GM19099 (cell line): Measurements from ENCODE around the gene DMBX1.

Experiments used
- POLR2A ChIP-seq: IDR thresholded peaks from 3 replicates; pipeline ENCODE4 v1.6.1; 2011; ENCODE audit warnings: low read depth; ENCODE audit not compliant: insufficient read length; ENCODE audit errors: extremely low read depth

Gene DMBX1

DNA sequence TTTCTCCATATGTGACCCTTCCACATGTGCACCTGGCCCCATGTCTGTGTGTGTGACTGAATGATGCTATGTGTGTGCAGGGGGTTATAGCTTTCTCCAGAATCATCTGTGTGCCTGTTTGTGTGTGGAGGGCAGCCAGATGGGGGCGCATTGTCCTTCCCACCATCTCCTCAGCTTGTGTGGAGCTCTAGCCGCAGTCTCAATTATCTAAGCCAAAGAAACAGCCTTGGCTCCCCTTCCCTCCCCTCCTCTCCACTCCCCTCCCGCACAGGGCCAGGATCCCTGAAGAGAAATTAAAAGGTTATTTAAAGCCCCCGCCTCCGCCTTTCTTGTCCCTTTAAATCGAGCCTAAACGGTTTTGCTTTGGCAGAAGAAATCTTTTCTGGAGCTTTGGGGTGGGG, 1.8 kb upstream of the DMBX1 start:
- TF ChIP-seq POLR2A: no peak

GRCh38 chr1:46488343-46489168, 1.1 kb upstream of the DMBX1 start:
- no peak for TF ChIP-seq POLR2A

GRCh38 chr1:46489169-46489637, 433 bp upstream of the DMBX1 start:
- TF ChIP-seq POLR2A: no peak

- no peak for TF ChIP-seq POLR2A
These were observed 695 bp downstream of the DMBX1 start for GRCh38 chr1:46490406-46490655.

DNA sequence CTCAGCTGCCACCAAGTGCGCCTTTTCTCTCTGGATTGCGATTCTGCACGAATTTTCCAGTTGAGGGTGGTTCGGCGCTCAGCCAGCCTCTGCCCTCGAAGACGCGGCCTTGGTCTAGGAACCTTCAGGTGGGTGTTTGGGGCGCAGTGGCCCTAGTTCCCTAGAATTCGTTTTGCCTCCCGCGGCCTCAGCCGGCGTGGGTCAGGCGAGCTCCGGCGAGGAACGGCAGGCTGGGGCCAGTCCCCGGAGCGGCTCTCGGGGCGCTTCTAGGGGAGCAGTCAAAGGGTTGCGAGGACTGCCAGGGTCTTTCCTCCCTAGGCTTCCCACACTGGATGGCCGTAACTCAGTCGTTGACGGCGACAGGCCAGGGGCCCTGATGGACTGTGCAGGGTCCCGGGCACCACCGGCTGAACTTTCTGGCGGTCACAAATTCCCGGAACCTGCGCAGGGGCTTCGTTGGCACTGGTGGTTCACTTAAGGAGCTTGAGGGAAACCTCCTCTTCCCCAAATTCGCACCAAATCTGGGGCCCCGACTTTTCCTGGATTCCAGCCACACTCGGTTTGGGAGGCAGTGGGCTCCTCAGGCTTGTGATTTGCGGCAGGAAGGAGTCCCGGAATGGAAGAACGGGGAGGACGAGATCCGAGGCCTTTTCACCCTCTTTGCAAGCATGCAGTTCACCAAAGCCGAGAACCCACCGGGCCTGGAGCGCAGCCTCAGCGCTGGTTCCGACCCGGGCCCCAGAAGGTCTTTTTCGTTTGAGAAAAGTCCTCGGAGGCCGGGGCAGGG, 1.2 kb downstream of the DMBX1 start:
- no peak for TF ChIP-seq POLR2A

DNA sequence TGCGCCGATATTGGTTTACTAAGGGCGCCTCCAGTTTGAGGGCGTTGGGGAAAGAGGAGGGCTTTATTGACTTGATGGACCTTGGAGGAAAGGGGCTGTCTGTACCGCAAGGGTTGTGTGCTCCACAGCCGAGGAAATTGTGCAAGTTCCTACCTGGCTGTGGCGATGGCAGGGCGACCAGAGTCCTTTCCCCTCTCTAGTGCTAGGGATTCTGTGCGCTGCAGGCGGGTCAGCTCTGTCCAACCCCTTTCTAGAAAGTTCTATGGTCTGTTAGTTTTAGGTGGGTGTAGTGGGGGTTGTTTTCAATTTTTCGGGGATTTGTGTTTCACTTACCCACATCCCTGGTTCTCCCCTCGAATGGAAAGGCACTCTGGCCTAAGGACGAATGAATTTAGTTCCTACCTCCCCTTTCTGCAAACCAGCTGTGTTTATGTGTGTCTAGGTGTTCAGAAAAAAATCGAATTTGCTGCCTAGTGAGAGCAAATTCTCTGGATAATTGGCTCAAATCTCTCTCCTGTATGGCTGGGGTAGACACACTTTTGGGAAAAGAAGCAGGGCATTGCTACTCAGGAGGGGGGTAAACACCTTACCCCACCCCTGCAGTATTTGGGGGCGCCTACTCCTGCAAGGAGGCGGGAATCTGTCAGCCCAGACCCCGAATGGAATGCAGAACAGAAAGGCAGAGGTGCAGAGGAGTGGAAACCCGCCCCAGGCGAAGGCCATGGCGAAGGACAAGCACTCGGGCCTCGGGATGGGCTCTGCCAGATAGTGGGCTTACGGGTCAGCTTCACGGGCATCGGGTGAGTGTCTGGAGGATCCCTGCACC, 2.0 kb downstream of the DMBX1 start:
- TF ChIP-seq POLR2A: no peak

DNA sequence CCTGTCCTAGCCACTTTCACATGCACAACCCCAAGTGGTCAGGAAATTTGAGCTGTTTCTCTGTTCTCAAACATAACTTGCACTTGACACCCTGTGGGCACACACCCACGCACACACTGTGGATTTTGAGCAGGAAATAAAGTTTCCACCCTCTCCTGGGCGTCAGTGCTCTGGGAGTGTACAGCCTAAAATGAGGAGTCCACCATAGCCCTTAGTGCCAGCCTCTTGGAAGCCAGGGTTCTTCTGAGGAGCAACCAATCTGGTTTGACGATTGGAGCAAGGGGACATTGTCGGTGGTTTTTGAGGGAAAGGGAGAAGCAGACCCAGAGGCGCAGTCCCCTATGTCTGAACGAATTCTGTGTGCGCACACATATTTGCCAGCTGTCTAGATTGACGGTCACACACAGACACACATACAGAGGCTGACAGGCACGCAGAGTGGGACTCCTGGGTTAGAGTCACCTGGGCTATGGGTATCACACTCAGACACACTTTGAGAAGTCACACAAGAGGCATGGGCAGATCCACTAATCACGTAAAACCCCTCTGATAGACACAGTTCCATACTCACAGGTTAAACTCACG, 2.7 kb downstream of the DMBX1 start:
- TF ChIP-seq POLR2A: no peak

GRCh38 chr1:46492871-46493270, 3.2 kb downstream of the DMBX1 start:
- TF ChIP-seq POLR2A: no peak

GRCh38 chr1:46493316-46494032, 3.8 kb downstream of the DMBX1 start:
- no peak for TF ChIP-seq POLR2A

- TF ChIP-seq POLR2A: no peak
These were observed 5.3 kb downstream of the DMBX1 start for GRCh38 chr1:46494910-46495309.

GRCh38 chr1:46495778-46496177, 6.1 kb downstream of the DMBX1 start:
- no peak for TF ChIP-seq POLR2A

DNA sequence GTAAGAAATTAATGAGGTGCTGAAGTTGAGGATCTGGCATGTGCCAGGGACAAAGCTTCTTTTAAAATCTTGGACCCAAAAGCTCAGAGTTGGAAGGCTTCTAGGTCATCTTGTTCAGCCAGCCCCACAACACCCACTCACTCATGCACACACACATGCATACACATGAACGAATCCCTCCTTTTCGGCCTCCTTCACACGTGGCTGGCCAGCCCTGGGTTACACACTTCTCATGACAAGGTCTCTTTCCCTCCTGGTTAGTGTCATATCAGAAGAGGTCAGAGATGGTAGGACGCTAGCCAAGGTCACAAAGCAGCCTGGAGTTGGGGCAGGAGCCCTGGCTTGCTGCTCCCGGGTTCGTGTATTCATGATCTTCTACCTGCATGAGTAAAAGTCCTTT, 6.9 kb downstream of the DMBX1 start:
- no peak for TF ChIP-seq POLR2A

- no peak for TF ChIP-seq POLR2A
These were observed 7.4 kb downstream of the DMBX1 start for GRCh38 chr1:46497020-46497419.

- TF ChIP-seq POLR2A: no peak
These were observed 8.0 kb downstream of the DMBX1 start for GRCh38 chr1:46497665-46498064.
